MG63 (cell line): ENCODE measurements around the gene CUX1. TPM values are rescaled to one million over a fixed set of nuclear protein-coding genes. Genes with fewer than 3 reads are reported as not detected.

Experiments used
- DNase-seq: peaks from one replicate; pipeline ENCODE4 v3.0.0-alpha.2; 2020
- H3K27me3 ChIP-seq: fragments of 250-450 bp; sonication (Bioruptor Pico); 2 replicates; pipeline ENCODE4 v1.5.1; 2020; ENCODE audit warnings: mild to moderate bottlenecking, moderate library complexity
- H3K36me3 ChIP-seq: fragments of 250-450 bp; sonication (Bioruptor Pico); 2 replicates; pipeline ENCODE4 v1.5.1; 2020; ENCODE audit warnings: mild to moderate bottlenecking, moderate library complexity
- H3K4me3 ChIP-seq: fragments of 250-450 bp; sonication (Bioruptor Pico); 2 replicates; pipeline ENCODE4 v1.5.1; 2020; ENCODE audit warnings: mild to moderate bottlenecking, moderate library complexity
- H3K9me3 ChIP-seq: fragments of 250-450 bp; sonication (Bioruptor Pico); 2 replicates; pipeline ENCODE4 v1.5.1; 2020; ENCODE audit warnings: mild to moderate bottlenecking, moderate library complexity
- total RNA-seq: library from RNA; depleted of rRNA; stranded (reverse); fragments of >200 nt; shearing (Covaris generic); gene quantifications from 2 replicates; pipeline ENCODE4 v1.2.3, GENCODE V29; 2014; ENCODE audit warnings: low replicate concordance

The CUX1 gene
- total RNA-seq, 1 experiment from 2014 or later, result 7.1 TPM

- H3K4me3 ChIP-seq, result no peak overlapping the region
- peak; percentile 41 for DNase-seq
- no peaks in the 10 kb centered on the region for H3K9me3 ChIP-seq
- H3K36me3 ChIP-seq, result no peaks in the 10 kb centered on the region
- no peaks in the 10 kb centered on the region for H3K27me3 ChIP-seq
These were observed 124.3 kb downstream of the CUX1 start for GRCh38 chr7:101941481-101942383.

GRCh38 chr7:101942603-101943210 is 125.3 kb downstream of the CUX1 start:
- Histone ChIP-seq H3K9me3 (no peaks in the 10 kb centered on the region), H3K4me3 (no peak overlapping the region), H3K36me3 (no peaks in the 10 kb centered on the region), H3K27me3 (no peaks in the 10 kb centered on the region)
- DNase-seq, result no peak

GRCh38 chr7:101943306-101943705 is 125.9 kb downstream of the CUX1 start:
- Histone ChIP-seq H3K9me3 (no peaks in the 10 kb centered on the region), H3K4me3 (no peak overlapping the region), H3K36me3 (no peaks in the 10 kb centered on the region), H3K27me3 (no peaks in the 10 kb centered on the region)
- no peak for DNase-seq

- no peaks in the 10 kb centered on the region for H3K9me3 ChIP-seq
- no peak overlapping the region for H3K4me3 ChIP-seq
- DNase-seq, result no peak
- no peaks in the 10 kb centered on the region for H3K36me3 ChIP-seq
- H3K27me3 ChIP-seq, result no peaks in the 10 kb centered on the region
These were observed 126.6 kb downstream of the CUX1 start for GRCh38 chr7:101943889-101944600.

- H3K4me3 ChIP-seq, result no peak overlapping the region
- H3K9me3 ChIP-seq, result no peaks in the 10 kb centered on the region
- H3K27me3 ChIP-seq, result no peaks in the 10 kb centered on the region
- no peaks in the 10 kb centered on the region for H3K36me3 ChIP-seq
- DNase-seq, result no peak
These were observed 127.2 kb downstream of the CUX1 start for GRCh38 chr7:101944611-101945010.

- DNase-seq, result no peak
- H3K4me3 ChIP-seq, result no peak overlapping the region
- H3K36me3 ChIP-seq, result no peaks in the 10 kb centered on the region
- no peaks in the 10 kb centered on the region for H3K9me3 ChIP-seq
- no peaks in the 10 kb centered on the region for H3K27me3 ChIP-seq
These were observed 127.8 kb downstream of the CUX1 start for GRCh38 chr7:101945034-101945758.

GRCh38 chr7:101947899-101948298 is 130.5 kb downstream of the CUX1 start:
- Histone ChIP-seq H3K36me3 (no peaks in the 10 kb centered on the region), H3K9me3 (no peaks in the 10 kb centered on the region), H3K4me3 (no peak overlapping the region), H3K27me3 (no peaks in the 10 kb centered on the region)
- no peak for DNase-seq

- no peak overlapping the region for H3K4me3 ChIP-seq
- no peaks in the 10 kb centered on the region for H3K27me3 ChIP-seq
- H3K9me3 ChIP-seq, result no peaks in the 10 kb centered on the region
- no peak for DNase-seq
- no peaks in the 10 kb centered on the region for H3K36me3 ChIP-seq
These were observed 131.2 kb downstream of the CUX1 start for GRCh38 chr7:101948650-101949049.

- no peaks in the 10 kb centered on the region for H3K36me3 ChIP-seq
- no peak for DNase-seq
- H3K9me3 ChIP-seq, result no peaks in the 10 kb centered on the region
- no peaks in the 10 kb centered on the region for H3K27me3 ChIP-seq
- H3K4me3 ChIP-seq, result no peak overlapping the region
These were observed 133.2 kb downstream of the CUX1 start for GRCh38 chr7:101950450-101951119.

GRCh38 chr7:101951757-101952156 is 134.3 kb downstream of the CUX1 start:
- DNase-seq, result no peak
- H3K9me3 ChIP-seq, result no peaks in the 10 kb centered on the region
- H3K27me3 ChIP-seq, result no peaks in the 10 kb centered on the region
- H3K4me3 ChIP-seq, result no peak overlapping the region
- no peaks in the 10 kb centered on the region for H3K36me3 ChIP-seq

- Histone ChIP-seq H3K36me3 (no peaks in the 10 kb centered on the region), H3K4me3 (no peak overlapping the region), H3K27me3 (no peaks in the 10 kb centered on the region), H3K9me3 (no peaks in the 10 kb centered on the region)
- peak; percentile 6 for DNase-seq
These were observed 135.2 kb downstream of the CUX1 start for GRCh38 chr7:101952355-101953247.

- H3K9me3 ChIP-seq, result no peaks in the 10 kb centered on the region
- H3K36me3 ChIP-seq, result no peaks in the 10 kb centered on the region
- no peak overlapping the region for H3K4me3 ChIP-seq
- no peaks in the 10 kb centered on the region for H3K27me3 ChIP-seq
- DNase-seq, result peak; percentile 40
These were observed 135.9 kb downstream of the CUX1 start for GRCh38 chr7:101953248-101953819.

- H3K9me3 ChIP-seq, result no peaks in the 10 kb centered on the region
- no peaks in the 10 kb centered on the region for H3K27me3 ChIP-seq
- DNase-seq, result no peak
- no peak overlapping the region for H3K4me3 ChIP-seq
- H3K36me3 ChIP-seq, result no peaks in the 10 kb centered on the region
These were observed 137.1 kb downstream of the CUX1 start for GRCh38 chr7:101954499-101954898.

GRCh38 chr7:101956130-101956529 is 138.7 kb downstream of the CUX1 start:
- Histone ChIP-seq H3K36me3 (no peaks in the 10 kb centered on the region), H3K9me3 (no peaks in the 10 kb centered on the region), H3K27me3 (no peaks in the 10 kb centered on the region), H3K4me3 (no peak overlapping the region)
- no peak for DNase-seq
